Adrenal gland (tissue), 12 donors: ENCODE data around the gene SDK2. TPM values are rescaled to one million over a fixed set of nuclear protein-coding genes. Genes with fewer than 3 reads are reported as not detected.
A peak's percentile ranks its signal among the peaks of the same experiment; 100 is the strongest.

Experiments used
- DNase-seq, 7 donors: peaks; one replicate each; pipeline ENCODE4 v3.0.0-alpha.2; 2019 to 2020
- H3K27ac ChIP-seq, 5 donors: fragments of 200-600 bp; sonication (generic) in 4 of 5; 1 replicate in 3 of 5; 2 replicates in 2 of 5; pipeline versions ENCODE4 v1.5.1 to v1.8.0; 2016 to 2020; ENCODE audit warnings: mild to moderate bottlenecking in 1 of 5
- H3K27me3 ChIP-seq: fragments of 200-600 bp; 2 replicates; pipeline ENCODE4 v1.8.0; 2021
- H3K36me3 ChIP-seq, 2 donors: fragments of 200-600 bp; replicated peaks in 1 of 2; 1 replicate in 1 of 2; 2 replicates in 1 of 2; pipeline versions ENCODE4 v1.5.1 to v1.8.0; 2018 to 2022
- H3K4me1 ChIP-seq, 2 donors: fragments of 200-600 bp; replicated peaks in 1 of 2; 1 replicate in 1 of 2; 2 replicates in 1 of 2; pipeline versions ENCODE4 v1.5.1 to v1.8.0; 2018 to 2021
- H3K4me3 ChIP-seq, 4 donors: fragments of 200-600 bp; sonication (generic) in 3 of 4; one replicate each; pipeline ENCODE4 v1.5.1; 2016 to 2018
- H3K9me3 ChIP-seq, 3 donors: fragments of 200-600 bp; sonication (generic) in 1 of 3; replicated peaks in 1 of 3; 1 replicate in 2 of 3; 2 replicates in 1 of 3; pipeline versions ENCODE4 v1.5.1 to v1.8.0; 2016 to 2021
- CTCF ChIP-seq, 6 experiments: fragments of 450-650 bp in 4 of 6; fragments of 200-600 bp in 2 of 6; sonication (generic) in 1 of 6; IDR thresholded peaks; 1 replicate in 5 of 6; 2 replicates in 1 of 6; pipeline versions ENCODE4 v1.5.1 to v1.8.0; 2016 to 2021; ENCODE audit warnings: antibody characterized with exemption in 6 of 6, mild to moderate bottlenecking in 2 of 6, moderate library complexity in 1 of 6
- POLR2A ChIP-seq, 2 donors: fragments of 450-650 bp; IDR thresholded peaks; one replicate each; pipeline ENCODE4 v1.6.1; 2017; ENCODE audit warnings: antibody characterized with exemption in 2 of 2, mild to moderate bottlenecking in 2 of 2, moderate library complexity in 1 of 2
- WGBS, 4 donors: extraction: QIAGEN DNeasy Blood & Tissue Kit in 2 of 4; methylation state at CpG; one replicate each; pipeline versions ENCODE4 v1.1.5 to v1.1.7; 2013 to 2017; 5-methylcytosine and 5-hydroxymethylcytosine counted together
- intact Hi-C, 2 donors: fragments of 100-400 bp; cut with DNase I; formaldehyde crosslinking; loops; one replicate each; pipeline versions ENCODE4 v1.14.1 to v1.15.0; 2022 to 2023
- polyA plus RNA-seq, 3 donors: library from polyadenylated mRNA; stranded (reverse); fragments of 200-250 nt in 2 of 3; fragments of 350-450 nt in 1 of 3; fragmentation: Illumina TruSeq in 1 of 3; extraction: RNeasy Lipid Tissue Mini Kit (QIAGEN cat#74804) in 1 of 3; gene quantifications; one replicate each; pipeline ENCODE4 v1.2.3, GENCODE V29; 2013 to 2014
- total RNA-seq, 9 donors: library from RNA; depleted of rRNA in 4 of 9; stranded (reverse); fragments of >200 nt in 4 of 9; fragments of 120-200 nt in 1 of 9; fragmentation: NEBNext Ultra II Directional in 1 of 9; extraction: Animal tissue kit (Norgen Biotek cat#: 25700) in 1 of 9; gene quantifications; one replicate each; pipeline versions ENCODE4 v1.1.0 to v1.2.4, GENCODE V29; 2013 to 2023
- donor health status: healthy with polysubstance abuse.
- donor health status: Bipolar disorder and iron deficiency.
- donor health status: DM: yes; HTN: yes; CAD: no.
- donor health status: DM: no; HTN: no; CAD: no.
- donor health status: DM: no; HTN: no; CAD: no.
- donor health status: DM: yes; HTN: yes; CAD: no.

SDK2 gene
- total and polyA plus RNA-seq, 12 donors = 0.27 to 2.1 (median 0.84) TPM

- intact Hi-C loops = no loop called here
- H3K4me1 ChIP-seq = peaks cover 0 to 4% of the 10 kb centered on the region in 2 donors
- no peaks in the 10 kb centered on the region for H3K36me3 ChIP-seq
- peaks cover 9% of the 10 kb centered on the region for H3K27me3 ChIP-seq
- peak in 1 of 6 experiments; percentile 6 for TF ChIP-seq CTCF (IDR thresholded peaks at IDR 0.05)
- no peak for TF ChIP-seq POLR2A (IDR thresholded peaks at IDR 0.05)
- H3K9me3 ChIP-seq = no peaks in the 10 kb centered on the region
- H3K27ac ChIP-seq = no peak overlapping the region
- WGBS, 4 donors = 66 to 78% (median 71%) methylated on average over 14 to 19 of the region's 19 CpGs
- DNase-seq = no peak
- no peak overlapping the region for H3K4me3 ChIP-seq
These were observed 2.4 kb upstream of the SDK2 start for GRCh38 chr17:73646409-73647300.

- WGBS, 4 donors = 5 to 39% (median 8%) methylated on average over 8 to 90 of the region's 90 CpGs
- H3K36me3 ChIP-seq = no peaks in the 10 kb centered on the region
- no peak overlapping the region for H3K27ac ChIP-seq
These were observed 1.0 kb upstream of the SDK2 start for GRCh38 chr17:73645050-73645871.

GRCh38 chr17:73643852-73644144 lies 447 bp downstream of the SDK2 start:
- Histone ChIP-seq H3K4me1 (peaks cover 0 to 4% of the 10 kb centered on the region in 2 donors), H3K9me3 (no peaks in the 10 kb centered on the region), H3K4me3 (peak overlapping the region in 1 of 4 donors; percentile 53), H3K27me3 (peaks cover 10% of the 10 kb centered on the region), H3K27ac (no peak overlapping the region), H3K36me3 (no peaks in the 10 kb centered on the region)
- TF ChIP-seq CTCF (IDR thresholded peaks at IDR 0.05) = no peak
- TF ChIP-seq POLR2A (IDR thresholded peaks at IDR 0.05) = no peak
- no peak for DNase-seq
- intact Hi-C loops = no loop called here
- WGBS, 4 donors = 0 to 2% (median 1%) methylated on average over 8 to 13 of the region's 13 CpGs; no CpG with 5 or more reads in 1 of the 4 donors

More at GRCh38 chr17:73645050-73645871, 1.0 kb upstream of the SDK2 start:
- peaks cover 0 to 4% of the 10 kb centered on the region in 2 donors for H3K4me1 ChIP-seq
- peak overlapping the region in 1 of 4 donors; percentile 53 for H3K4me3 ChIP-seq
- peaks cover 10% of the 10 kb centered on the region for H3K27me3 ChIP-seq
- DNase-seq = peak in 1 of 7 donors; percentile 44
- H3K9me3 ChIP-seq = no peaks in the 10 kb centered on the region
- intact Hi-C loops = no loop called here
- TF ChIP-seq CTCF (IDR thresholded peaks at IDR 0.05) (no peak), POLR2A (IDR thresholded peaks at IDR 0.05) (no peak)
